ENCODE data around the gene SCARB2.

Gene SCARB2

DNA sequence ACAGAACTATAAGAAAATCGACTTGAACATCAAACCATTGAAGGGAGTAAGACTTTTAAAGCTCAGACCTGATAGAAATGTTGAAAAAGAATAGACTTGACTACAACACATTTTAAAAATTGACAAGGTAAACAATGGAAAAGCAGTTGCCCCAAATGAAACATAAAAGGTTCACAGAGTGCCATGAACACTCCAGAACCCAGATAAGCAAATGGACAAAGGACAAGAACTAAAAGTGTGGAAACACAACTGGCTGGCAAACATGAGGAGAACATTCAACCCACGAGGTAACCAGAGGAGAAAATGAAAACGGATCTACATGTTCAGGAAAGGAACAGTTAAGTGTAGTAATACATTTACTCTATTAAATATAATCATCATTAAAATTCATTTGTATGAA is 26.5 kb downstream of the SCARB2 start:
- H3K9me3 ChIP-seq, result no peaks in the 10 kb centered on the region
- H3K27me3 ChIP-seq, result no peaks in the 10 kb centered on the region
- no peaks in the 10 kb centered on the region for H3K4me1 ChIP-seq
- no peak for TF ChIP-seq CTCF (IDR thresholded peaks at IDR 0.05; ENCODE audit: low read depth, low read length)
- no peak for DNase-seq
- no peak overlapping the region for H3K4me3 ChIP-seq (ENCODE audit: low read depth, low read length)
- peaks cover 29% of the 10 kb centered on the region for H3K36me3 ChIP-seq

GRCh38 chr4:76182463-76182862 is 31.2 kb downstream of the SCARB2 start:
- no peak for DNase-seq
- H3K9me3 ChIP-seq, result no peaks in the 10 kb centered on the region
- H3K4me3 ChIP-seq (ENCODE audit: low read depth, low read length), result no peak overlapping the region
- no peaks in the 10 kb centered on the region for H3K27me3 ChIP-seq
- peaks cover 17% of the 10 kb centered on the region for H3K36me3 ChIP-seq
- peaks cover 5% of the 10 kb centered on the region; the same call in 1 of the 2 replicates for H3K4me1 ChIP-seq
- TF ChIP-seq CTCF (IDR thresholded peaks at IDR 0.05; ENCODE audit: low read depth, low read length), result no peak

DNA sequence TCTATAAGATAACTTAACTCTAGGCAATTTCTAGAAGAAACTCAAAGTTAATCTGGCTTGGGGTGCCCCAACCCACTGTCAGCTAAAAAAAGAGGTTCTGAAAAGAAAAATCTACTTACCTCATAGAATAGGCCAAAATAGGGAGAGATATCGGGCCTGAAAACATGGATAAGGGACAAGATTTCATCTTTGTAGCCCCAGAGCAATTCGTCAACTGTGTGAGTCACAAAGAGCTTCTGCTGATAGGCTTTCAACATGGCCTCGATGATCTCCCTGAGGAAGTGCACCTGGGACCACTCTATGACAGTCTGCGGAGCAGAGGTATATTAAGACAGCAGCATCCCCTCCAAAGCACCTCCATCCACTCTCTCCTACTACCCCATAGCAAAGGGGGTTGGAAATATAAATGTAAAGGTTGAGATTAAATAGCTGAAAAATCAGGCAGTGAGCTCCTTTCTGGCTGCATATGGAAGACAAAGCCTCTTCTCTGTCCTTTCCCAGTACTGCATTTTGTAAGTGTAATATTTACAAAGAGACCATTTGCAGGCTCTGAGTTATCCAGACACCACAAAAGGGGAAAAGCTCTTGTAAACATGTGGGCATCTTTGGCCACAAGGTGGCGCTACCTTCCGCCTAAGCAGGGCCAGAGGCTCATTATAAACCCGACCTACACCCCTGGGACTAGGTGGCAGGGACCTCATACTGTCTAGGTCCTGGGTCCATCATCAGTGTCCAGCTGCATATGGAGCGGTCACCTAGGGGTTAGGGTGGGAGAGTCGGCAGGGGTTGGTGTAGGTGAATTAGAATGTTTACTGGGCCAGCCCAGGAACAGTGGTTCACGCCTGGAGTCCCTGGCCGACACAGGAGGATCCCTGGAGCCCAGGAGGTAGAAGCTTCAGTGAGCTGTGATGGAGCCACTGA is 34.0 kb downstream of the SCARB2 start:
- TF ChIP-seq CTCF (IDR thresholded peaks at IDR 0.05; ENCODE audit: low read depth, low read length), result peak; percentile 98
- peak; percentile 90 for DNase-seq

GRCh38 chr4:76178296-76178695 is 35.3 kb downstream of the SCARB2 start:
- peaks cover 38% of the 10 kb centered on the region for H3K36me3 ChIP-seq
- no peak overlapping the region for H3K4me3 ChIP-seq (ENCODE audit: low read depth, low read length)
- no peaks in the 10 kb centered on the region for H3K27me3 ChIP-seq
- no peaks in the 10 kb centered on the region for H3K9me3 ChIP-seq
- no peak for TF ChIP-seq CTCF (IDR thresholded peaks at IDR 0.05; ENCODE audit: low read depth, low read length)
- no peak for DNase-seq
- peaks cover 5% of the 10 kb centered on the region; the same call in 1 of the 2 replicates for H3K4me1 ChIP-seq

More for the DNA sequence above, 34.0 kb downstream of the SCARB2 start:
- Histone ChIP-seq H3K27me3 (no peaks in the 10 kb centered on the region), H3K4me3 (ENCODE audit: low read depth, low read length) (no peak overlapping the region), H3K36me3 (peaks cover 28% of the 10 kb centered on the region), H3K9me3 (no peaks in the 10 kb centered on the region), H3K4me1 (peaks cover 5% of the 10 kb centered on the region; the same call in 1 of the 2 replicates)

DNA sequence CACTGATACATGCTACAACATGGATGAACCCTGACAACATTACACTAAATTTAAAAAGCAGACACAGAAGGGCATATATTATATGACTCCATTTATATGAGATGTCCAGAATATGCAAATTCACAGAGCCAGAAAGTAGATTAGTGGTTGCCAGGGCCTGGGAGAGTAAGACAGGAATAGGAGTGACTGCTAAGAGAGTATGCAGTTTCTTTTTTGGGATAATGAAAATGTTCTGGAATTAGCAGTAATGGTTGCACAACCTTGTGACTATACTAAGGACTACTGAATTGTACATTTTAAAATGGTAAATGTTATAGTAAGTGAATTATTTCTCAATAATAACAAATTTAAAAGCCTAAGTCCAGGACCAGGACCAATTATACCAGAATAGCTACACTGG is 35.9 kb downstream of the SCARB2 start:
- Histone ChIP-seq H3K4me3 (ENCODE audit: low read depth, low read length) (no peak overlapping the region), H3K27me3 (no peaks in the 10 kb centered on the region), H3K36me3 (peaks cover 41% of the 10 kb centered on the region), H3K9me3 (no peaks in the 10 kb centered on the region), H3K4me1 (peaks cover 5% of the 10 kb centered on the region; the same call in 1 of the 2 replicates)
- TF ChIP-seq CTCF (IDR thresholded peaks at IDR 0.05; ENCODE audit: low read depth, low read length), result no peak
- DNase-seq, result no peak

GRCh38 chr4:76175336-76175735 is 38.3 kb downstream of the SCARB2 start:
- TF ChIP-seq CTCF (IDR thresholded peaks at IDR 0.05; ENCODE audit: low read depth, low read length), result no peak
- no peak for DNase-seq
- H3K36me3 ChIP-seq, result peaks cover 46% of the 10 kb centered on the region

More at GRCh38 chr4:76175336-76175735, 38.3 kb downstream of the SCARB2 start:
- Histone ChIP-seq H3K27me3 (no peaks in the 10 kb centered on the region), H3K4me3 (ENCODE audit: low read depth, low read length) (no peak overlapping the region), H3K4me1 (peaks cover 5% of the 10 kb centered on the region; the same call in 1 of the 2 replicates), H3K9me3 (no peaks in the 10 kb centered on the region)
